MM.1S (cell line): ENCODE measurements around the gene NTN5.

Experiments used
- DNase-seq: peaks from one replicate; pipeline ENCODE4 v3.0.0-alpha.2; 2015
- H2AFZ ChIP-seq: fragments of 300-600 bp; sonication (generic); 2 replicates; pipeline ENCODE4 v1.6.0; 2016; ENCODE audit warnings: antibody characterized with exemption, low read length
- H3F3A ChIP-seq: fragments of 300-600 bp; sonication (generic); 2 replicates; pipeline ENCODE4 v1.6.1; 2016; ENCODE audit warnings: mild to moderate bottlenecking, antibody characterized with exemption, low read length, moderate library complexity, mixed read lengths; ENCODE audit not compliant: insufficient read depth
- H3K27ac ChIP-seq: fragments of 300-600 bp; sonication (generic); 2 replicates; pipeline ENCODE4 v1.5.1; 2016; ENCODE audit warnings: mild to moderate bottlenecking, low read length
- H3K27me3 ChIP-seq: fragments of 300-600 bp; sonication (generic); replicated peaks from 2 replicates; pipeline ENCODE4 v1.6.0; 2016; ENCODE audit warnings: low read length; ENCODE audit not compliant: insufficient read depth
- H3K36me3 ChIP-seq: fragments of 300-600 bp; sonication (generic); replicated peaks from 2 replicates; pipeline ENCODE4 v1.6.1; 2016; ENCODE audit warnings: mild to moderate bottlenecking, low read length, mixed read lengths; ENCODE audit not compliant: insufficient read depth
- H3K4me1 ChIP-seq: fragments of 300-600 bp; sonication (generic); 2 replicates; pipeline ENCODE4 v1.6.1; 2016; ENCODE audit warnings: low read length, mixed read lengths
- H3K4me2 ChIP-seq: fragments of 300-600 bp; sonication (generic); 2 replicates; pipeline ENCODE4 v1.6.0; 2016; ENCODE audit warnings: low read depth, low read length
- H3K4me3 ChIP-seq: fragments of 300-600 bp; sonication (generic); 2 replicates; pipeline ENCODE4 v1.5.1; 2016; ENCODE audit warnings: low read length, mixed read lengths
- H3K79me2 ChIP-seq: fragments of 300-600 bp; sonication (generic); 2 replicates; pipeline ENCODE4 v1.6.1; 2016; ENCODE audit warnings: mixed run types, low read length, mixed read lengths
- H3K9ac ChIP-seq: fragments of 300-600 bp; sonication (generic); 2 replicates; pipeline ENCODE4 v1.6.1; 2016; ENCODE audit warnings: low read length, mixed read lengths
- H3K9me2 ChIP-seq: fragments of 300-600 bp; sonication (generic); replicated peaks from 2 replicates; pipeline ENCODE4 v1.6.1; 2016; ENCODE audit warnings: mild to moderate bottlenecking, low read length, mixed read lengths; ENCODE audit not compliant: insufficient read depth
- H3K9me3 ChIP-seq: fragments of 300-600 bp; sonication (generic); replicated peaks from 2 replicates; pipeline ENCODE4 v1.6.1; 2016; ENCODE audit warnings: mild to moderate bottlenecking, low read length, mixed read lengths; ENCODE audit not compliant: insufficient read depth
- H4K20me1 ChIP-seq: fragments of 300-600 bp; sonication (generic); 2 replicates; pipeline ENCODE4 v1.6.1; 2016; ENCODE audit warnings: mild to moderate bottlenecking, low read length, moderate library complexity, mixed read lengths; ENCODE audit not compliant: insufficient read depth
- EZH2 ChIP-seq: fragments of 300-600 bp; sonication (generic); optimal IDR thresholded peaks from 2 replicates; pipeline ENCODE3; 2017; ENCODE audit warnings: low read depth, mild to moderate bottlenecking, antibody characterized with exemption, low read length, mixed read lengths
- EZH2phosphoT487 ChIP-seq: fragments of 300-600 bp; sonication (generic); IDR thresholded peaks from 2 replicates; pipeline ENCODE4 v1.6.1; 2018; ENCODE audit warnings: antibody characterized with exemption, low read length
- TF ChIP-seq, protein P1 (sequence below): fragments of 300-600 bp; sonication (generic); IDR thresholded peaks from 2 replicates; pipeline ENCODE4 v1.5.1; 2016; ENCODE audit warnings: antibody characterized with exemption, low read length, mixed read lengths

Gene NTN5

DNA sequence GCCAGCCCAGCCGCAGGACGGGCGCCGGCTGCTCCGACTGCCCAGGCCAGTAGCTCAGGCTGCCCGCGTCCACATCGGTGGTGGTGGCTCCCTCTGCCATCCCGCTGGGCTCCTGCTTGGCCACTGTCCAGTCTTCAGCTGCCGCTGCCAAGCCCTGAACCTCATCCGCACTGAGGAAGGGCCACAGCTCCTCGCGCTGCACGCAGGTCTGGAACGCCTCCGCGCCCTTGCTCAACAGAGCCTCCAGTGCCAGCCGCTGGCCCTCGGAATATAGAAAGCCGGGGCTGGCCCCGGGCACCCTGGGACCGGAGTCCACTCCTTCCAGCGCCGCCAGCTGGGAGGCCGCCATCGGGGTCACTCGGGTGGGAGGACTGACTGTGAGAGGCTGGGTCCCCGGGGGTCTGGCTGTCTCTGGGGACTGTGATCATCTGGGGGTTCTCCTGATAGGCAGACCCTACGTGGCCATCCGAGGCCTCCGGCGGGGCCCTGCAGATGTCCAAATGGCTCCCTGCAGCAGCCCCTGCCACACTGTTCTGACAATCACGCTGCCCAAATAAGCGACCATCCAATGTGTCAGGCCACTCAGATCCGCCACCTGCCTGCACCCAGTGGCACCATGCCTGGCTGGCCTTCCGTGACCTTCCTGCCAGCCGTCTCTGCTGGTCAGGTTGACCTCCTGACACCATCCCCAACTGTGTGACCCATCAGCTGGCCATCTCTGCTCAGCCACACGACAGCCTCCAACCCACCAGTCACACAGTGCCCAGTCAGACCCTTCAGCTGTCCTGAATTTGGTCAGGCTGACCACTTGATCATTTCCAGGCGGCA lies 59.6 kb downstream of the NTN5 start:
- Histone ChIP-seq H3K9me2 (no peaks in the 10 kb centered on the region), H2AFZ (no peak overlapping the region), H4K20me1 (peaks cover 28% of the 10 kb centered on the region), H3F3A (peaks cover 32% of the 10 kb centered on the region), H3K4me1 (peaks cover 9% of the 10 kb centered on the region; the same call in 1 of the 2 replicates), H3K9me3 (no peaks in the 10 kb centered on the region), H3K79me2 (peaks cover 22% of the 10 kb centered on the region), H3K9ac (no peak overlapping the region), H3K27ac (no peak overlapping the region), H3K36me3 (peaks cover 19% of the 10 kb centered on the region), H3K27me3 (no peaks in the 10 kb centered on the region), H3K4me2 (no peak overlapping the region), H3K4me3 (no peak overlapping the region)
- no peak for DNase-seq
- TF ChIP-seq, protein P1, sequence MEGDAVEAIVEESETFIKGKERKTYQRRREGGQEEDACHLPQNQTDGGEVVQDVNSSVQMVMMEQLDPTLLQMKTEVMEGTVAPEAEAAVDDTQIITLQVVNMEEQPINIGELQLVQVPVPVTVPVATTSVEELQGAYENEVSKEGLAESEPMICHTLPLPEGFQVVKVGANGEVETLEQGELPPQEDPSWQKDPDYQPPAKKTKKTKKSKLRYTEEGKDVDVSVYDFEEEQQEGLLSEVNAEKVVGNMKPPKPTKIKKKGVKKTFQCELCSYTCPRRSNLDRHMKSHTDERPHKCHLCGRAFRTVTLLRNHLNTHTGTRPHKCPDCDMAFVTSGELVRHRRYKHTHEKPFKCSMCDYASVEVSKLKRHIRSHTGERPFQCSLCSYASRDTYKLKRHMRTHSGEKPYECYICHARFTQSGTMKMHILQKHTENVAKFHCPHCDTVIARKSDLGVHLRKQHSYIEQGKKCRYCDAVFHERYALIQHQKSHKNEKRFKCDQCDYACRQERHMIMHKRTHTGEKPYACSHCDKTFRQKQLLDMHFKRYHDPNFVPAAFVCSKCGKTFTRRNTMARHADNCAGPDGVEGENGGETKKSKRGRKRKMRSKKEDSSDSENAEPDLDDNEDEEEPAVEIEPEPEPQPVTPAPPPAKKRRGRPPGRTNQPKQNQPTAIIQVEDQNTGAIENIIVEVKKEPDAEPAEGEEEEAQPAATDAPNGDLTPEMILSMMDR = no peak
- no peak for TF ChIP-seq EZH2phosphoT487
- no peak for TF ChIP-seq EZH2

DNA sequence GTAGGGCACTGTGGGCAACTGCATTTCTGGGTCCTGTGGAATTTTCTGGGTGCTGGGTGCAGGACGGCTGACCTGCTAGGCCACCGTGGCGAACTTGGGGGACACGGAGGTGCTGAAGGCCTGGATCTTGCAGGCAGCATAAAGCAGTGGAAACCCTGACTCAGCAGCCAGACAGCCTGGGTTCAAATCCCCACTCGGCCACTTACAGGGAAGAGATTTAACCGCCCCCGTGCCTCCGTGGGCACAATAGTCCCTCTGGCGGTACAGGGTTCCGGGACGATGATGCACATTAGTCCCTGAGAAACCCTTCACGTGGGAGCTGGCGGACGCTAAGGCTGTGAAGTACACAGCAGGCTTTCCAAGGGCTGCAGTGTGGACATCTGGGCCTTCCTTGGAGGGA lies 60.9 kb downstream of the NTN5 start:
- Histone ChIP-seq H3K4me2 (no peak overlapping the region), H3K9me3 (no peaks in the 10 kb centered on the region), H3K9me2 (no peaks in the 10 kb centered on the region), H3K79me2 (peaks cover 8% of the 10 kb centered on the region), H3K36me3 (peaks cover 14% of the 10 kb centered on the region), H4K20me1 (peaks cover 16% of the 10 kb centered on the region), H3K4me1 (no peaks in the 10 kb centered on the region), H3K27me3 (peaks cover 6% of the 10 kb centered on the region), H3K4me3 (no peak overlapping the region), H2AFZ (no peak overlapping the region), H3K27ac (no peak overlapping the region), H3K9ac (no peak overlapping the region), H3F3A (peaks cover 19% of the 10 kb centered on the region)
- TF ChIP-seq, protein P1 = no peak
- TF ChIP-seq EZH2 (no peak), EZH2phosphoT487 (no peak)
- DNase-seq = no peak
